ENCODE results near the gene ANKIB1.

DNA sequence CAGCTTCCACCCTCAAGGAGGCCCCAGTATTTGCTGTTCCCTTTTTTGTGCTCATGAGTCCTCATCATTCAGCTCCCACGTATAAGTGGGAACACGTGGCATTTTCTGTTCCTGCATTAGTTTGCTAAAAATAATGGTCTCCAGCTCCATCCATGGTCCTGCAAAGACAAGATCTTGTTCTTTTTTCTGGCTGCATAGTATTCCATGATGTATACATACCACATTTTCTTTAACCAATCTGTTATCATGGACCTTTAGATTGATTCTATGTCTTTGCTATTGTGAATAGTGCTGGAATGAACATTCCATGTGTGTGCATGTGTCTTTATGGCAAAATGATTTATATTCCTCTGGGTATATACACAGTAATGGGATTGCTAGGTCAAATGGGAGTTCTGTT, 17.0 kb upstream of the ANKIB1 start:
- TF ChIP-seq CTCF (IDR thresholded peaks at IDR 0.05) = no peak
- TF ChIP-seq POLR2AphosphoS5 (IDR thresholded peaks at IDR 0.05; ENCODE audit: low read depth, low read length) = no peak
- no peak for TF ChIP-seq REST (IDR thresholded peaks at IDR 0.05; ENCODE audit: insufficient read depth in 1 of 2, low read depth in 2 of 2, low read length in 1 of 2)
